Measurements from ENCODE around the gene ASPSCR1.

GRCh38 chr17:82018989-82019689 lies 41.7 kb downstream of the ASPSCR1 start:
- TF ChIP-seq CTCF (IDR thresholded peaks at IDR 0.05) = no peak
- TF ChIP-seq POLR2A (IDR thresholded peaks at IDR 0.05) = no peak

All from testis (tissue), 2 donors.